ENCODE data around the gene SEC11C.

Gene SEC11C

GRCh38 chr18:59172664-59173249 lies 33.1 kb downstream of the SEC11C start:
- no peak overlapping the region for H3K4me3 Mint-ChIP-seq
- H3K27ac Mint-ChIP-seq, result no peak overlapping the region
- H3K36me3 Mint-ChIP-seq (ENCODE audit: low read depth), result peaks cover 9% of the 10 kb centered on the region
- no peaks in the 10 kb centered on the region for H3K4me1 Mint-ChIP-seq (ENCODE audit: low read depth)
- H3K9me3 Mint-ChIP-seq, result peaks cover 37% of the 10 kb centered on the region
- H3K27me3 Mint-ChIP-seq, result peaks cover 15% of the 10 kb centered on the region

GRCh38 chr18:59177485-59177884 lies 37.8 kb downstream of the SEC11C start:
- H3K9me3 Mint-ChIP-seq, result peaks cover 25% of the 10 kb centered on the region
- H3K4me3 Mint-ChIP-seq, result no peak overlapping the region
- peaks cover 9% of the 10 kb centered on the region for H3K36me3 Mint-ChIP-seq (ENCODE audit: low read depth)
- peaks cover 17% of the 10 kb centered on the region for H3K27me3 Mint-ChIP-seq
- no peaks in the 10 kb centered on the region for H3K4me1 Mint-ChIP-seq (ENCODE audit: low read depth)
- no peak overlapping the region for H3K27ac Mint-ChIP-seq

- Mint-ChIP-seq H3K36me3 (ENCODE audit: low read depth) (no peaks in the 10 kb centered on the region), H3K9me3 (no peaks in the 10 kb centered on the region), H3K27me3 (peaks cover 22% of the 10 kb centered on the region), H3K4me1 (ENCODE audit: low read depth) (no peaks in the 10 kb centered on the region), H3K27ac (no peak overlapping the region), H3K4me3 (no peak overlapping the region)
These were observed 40.6 kb downstream of the SEC11C start for GRCh38 chr18:59180150-59180845.

GRCh38 chr18:59182673-59183072 lies 43.0 kb downstream of the SEC11C start:
- no peaks in the 10 kb centered on the region for H3K4me1 Mint-ChIP-seq (ENCODE audit: low read depth)
- no peak overlapping the region for H3K27ac Mint-ChIP-seq
- no peaks in the 10 kb centered on the region for H3K9me3 Mint-ChIP-seq
- H3K4me3 Mint-ChIP-seq, result no peak overlapping the region
- no peaks in the 10 kb centered on the region for H3K36me3 Mint-ChIP-seq (ENCODE audit: low read depth)
- peaks cover 18% of the 10 kb centered on the region for H3K27me3 Mint-ChIP-seq

GRCh38 chr18:59189008-59189407 lies 49.3 kb downstream of the SEC11C start:
- H3K4me3 Mint-ChIP-seq, result no peak overlapping the region
- H3K27ac Mint-ChIP-seq, result no peak overlapping the region
- H3K4me1 Mint-ChIP-seq (ENCODE audit: low read depth), result no peaks in the 10 kb centered on the region
- H3K27me3 Mint-ChIP-seq, result peaks cover 4% of the 10 kb centered on the region
- no peaks in the 10 kb centered on the region for H3K36me3 Mint-ChIP-seq (ENCODE audit: low read depth)
- no peaks in the 10 kb centered on the region for H3K9me3 Mint-ChIP-seq

GRCh38 chr18:59189746-59190145 lies 50.1 kb downstream of the SEC11C start:
- Mint-ChIP-seq H3K27ac (no peak overlapping the region), H3K27me3 (no peaks in the 10 kb centered on the region), H3K4me3 (no peak overlapping the region), H3K9me3 (no peaks in the 10 kb centered on the region), H3K36me3 (ENCODE audit: low read depth) (no peaks in the 10 kb centered on the region), H3K4me1 (ENCODE audit: low read depth) (no peaks in the 10 kb centered on the region)

GRCh38 chr18:59196161-59196725 lies 56.6 kb downstream of the SEC11C start:
- no peaks in the 10 kb centered on the region for H3K4me1 Mint-ChIP-seq (ENCODE audit: low read depth)
- H3K4me3 Mint-ChIP-seq, result no peak overlapping the region
- H3K9me3 Mint-ChIP-seq, result no peaks in the 10 kb centered on the region
- no peaks in the 10 kb centered on the region for H3K36me3 Mint-ChIP-seq (ENCODE audit: low read depth)
- no peak overlapping the region for H3K27ac Mint-ChIP-seq
- H3K27me3 Mint-ChIP-seq, result peaks cover 32% of the 10 kb centered on the region

GRCh38 chr18:59197636-59198035 lies 58.0 kb downstream of the SEC11C start:
- H3K4me3 Mint-ChIP-seq, result no peak overlapping the region
- no peaks in the 10 kb centered on the region for H3K36me3 Mint-ChIP-seq (ENCODE audit: low read depth)
- H3K27me3 Mint-ChIP-seq, result peaks cover 32% of the 10 kb centered on the region
- H3K27ac Mint-ChIP-seq, result no peak overlapping the region
- H3K4me1 Mint-ChIP-seq (ENCODE audit: low read depth), result no peaks in the 10 kb centered on the region
- no peaks in the 10 kb centered on the region for H3K9me3 Mint-ChIP-seq

GRCh38 chr18:59198215-59198614 lies 58.5 kb downstream of the SEC11C start:
- Mint-ChIP-seq H3K27me3 (peaks cover 33% of the 10 kb centered on the region), H3K9me3 (no peaks in the 10 kb centered on the region), H3K4me3 (no peak overlapping the region), H3K36me3 (ENCODE audit: low read depth) (no peaks in the 10 kb centered on the region), H3K27ac (no peak overlapping the region), H3K4me1 (ENCODE audit: low read depth) (no peaks in the 10 kb centered on the region)

GRCh38 chr18:59200787-59201186 lies 61.1 kb downstream of the SEC11C start:
- Mint-ChIP-seq H3K36me3 (ENCODE audit: low read depth) (no peaks in the 10 kb centered on the region), H3K27ac (no peak overlapping the region), H3K4me1 (ENCODE audit: low read depth) (no peaks in the 10 kb centered on the region), H3K27me3 (peaks cover 33% of the 10 kb centered on the region), H3K9me3 (no peaks in the 10 kb centered on the region), H3K4me3 (no peak overlapping the region)

GRCh38 chr18:59202258-59202820 lies 62.7 kb downstream of the SEC11C start:
- Mint-ChIP-seq H3K27me3 (peaks cover 23% of the 10 kb centered on the region), H3K27ac (no peak overlapping the region), H3K4me3 (no peak overlapping the region), H3K9me3 (no peaks in the 10 kb centered on the region), H3K36me3 (ENCODE audit: low read depth) (no peaks in the 10 kb centered on the region), H3K4me1 (ENCODE audit: low read depth) (no peaks in the 10 kb centered on the region)

- Mint-ChIP-seq H3K36me3 (ENCODE audit: low read depth) (no peaks in the 10 kb centered on the region), H3K27ac (no peak overlapping the region), H3K27me3 (peaks cover 22% of the 10 kb centered on the region), H3K4me1 (ENCODE audit: low read depth) (no peaks in the 10 kb centered on the region), H3K9me3 (no peaks in the 10 kb centered on the region), H3K4me3 (no peak overlapping the region)
These were observed 67.8 kb downstream of the SEC11C start for GRCh38 chr18:59207506-59207905.
